Neuronal stem cell (in vitro differentiated cells): ENCODE data around the gene C1S.

Source experiments
- DNase-seq: peaks from one replicate; pipeline ENCODE4 v3.0.0-alpha.2; 2013; ENCODE audit warnings: low spot score
- H2AFZ ChIP-seq: one replicate; pipeline ENCODE4 v1.6.1; 2013; ENCODE audit warnings: mild to moderate bottlenecking, low read length, inconsistent platforms
- H2AK5ac ChIP-seq: 2 replicates; pipeline ENCODE4 v1.6.1; 2013; ENCODE audit warnings: low read depth, mild to moderate bottlenecking, inconsistent platforms, low read length, moderate library complexity, mixed read lengths
- H2BK120ac ChIP-seq: 2 replicates; pipeline ENCODE4 v1.6.1; 2013; ENCODE audit warnings: low read depth, mild to moderate bottlenecking, inconsistent platforms, low read length, moderate library complexity, mixed read lengths
- H2BK12ac ChIP-seq: one replicate; pipeline ENCODE4 v1.6.1; 2013; ENCODE audit warnings: low read length, inconsistent platforms
- H2BK15ac ChIP-seq: 2 replicates; pipeline ENCODE4 v1.6.1; 2013; ENCODE audit warnings: mild to moderate bottlenecking, low read length, inconsistent platforms, mixed read lengths
- H2BK5ac ChIP-seq: one replicate; pipeline ENCODE4 v1.6.1; 2013; ENCODE audit warnings: inconsistent platforms, mild to moderate bottlenecking, low read length, moderate library complexity
- H3K14ac ChIP-seq: one replicate; pipeline ENCODE4 v1.6.1; 2013; ENCODE audit warnings: low read length, inconsistent platforms
- H3K18ac ChIP-seq: 2 replicates; pipeline ENCODE4 v1.6.1; 2013; ENCODE audit warnings: low read length, inconsistent platforms
- H3K23ac ChIP-seq: 2 replicates; pipeline ENCODE4 v1.6.1; 2013; ENCODE audit warnings: low read depth, mild to moderate bottlenecking, mixed read lengths, low read length, inconsistent platforms; ENCODE audit not compliant: poor library complexity
- H3K27ac ChIP-seq: replicated peaks from 3 replicates; pipeline ENCODE4 v1.5.1; 2013; ENCODE audit warnings: low read length, inconsistent platforms
- H3K27me3 ChIP-seq, 3 experiments: 2 replicates each; pipeline ENCODE4 v1.6.1; 2013; ENCODE audit warnings: low read length in 3 of 3, mild to moderate bottlenecking in 2 of 3, inconsistent platforms in 1 of 3, low read depth in 1 of 3, mixed read lengths in 1 of 3, moderate library complexity in 1 of 3; ENCODE audit not compliant: control insufficient read depth in 3 of 3, insufficient read depth in 3 of 3
- H3K36me3 ChIP-seq, 2 donors: replicated peaks in 1 of 2; 2 replicates each; pipeline ENCODE4 v1.6.1; 2013; ENCODE audit warnings: low read length in 2 of 2; ENCODE audit not compliant: control insufficient read depth in 2 of 2, insufficient read depth in 2 of 2
- H3K4ac ChIP-seq: 2 replicates; pipeline ENCODE4 v1.6.1; 2013; ENCODE audit warnings: inconsistent platforms, mild to moderate bottlenecking, low read length, moderate library complexity
- H3K4me1 ChIP-seq, 2 donors: 1 replicate in 1 of 2; 2 replicates in 1 of 2; pipeline ENCODE4 v1.6.1; 2013; ENCODE audit warnings: low read length in 2 of 2, low read depth in 1 of 2; ENCODE audit not compliant: control insufficient read depth in 2 of 2, insufficient read depth in 1 of 2
- H3K4me2 ChIP-seq: one replicate; pipeline ENCODE4 v1.6.1; 2013; ENCODE audit warnings: mild to moderate bottlenecking, low read length, inconsistent platforms; ENCODE audit not compliant: insufficient read depth, poor library complexity, severe bottlenecking
- H3K4me3 ChIP-seq, 2 donors: 2 replicates each; pipeline ENCODE4 v1.5.1; 2013; ENCODE audit warnings: low read length in 2 of 2, mild to moderate bottlenecking in 2 of 2, inconsistent platforms in 1 of 2, moderate library complexity in 1 of 2
- H3K79me1 ChIP-seq: one replicate; pipeline ENCODE4 v1.6.1; 2013; ENCODE audit warnings: low read depth, mild to moderate bottlenecking, inconsistent platforms, low read length, moderate library complexity
- H3K9ac ChIP-seq: one replicate; pipeline ENCODE4 v1.6.1; 2013; ENCODE audit warnings: mild to moderate bottlenecking, low read depth, low read length, inconsistent platforms; ENCODE audit not compliant: poor library complexity
- H3K9me3 ChIP-seq, 2 donors: replicated peaks in 1 of 2; 2 replicates each; pipeline versions ENCODE3 to v1.6.1; 2013; ENCODE audit warnings: low read length in 2 of 2, mild to moderate bottlenecking in 2 of 2, inconsistent platforms in 1 of 2, low read depth in 1 of 2, mixed read lengths in 1 of 2, moderate library complexity in 1 of 2; ENCODE audit not compliant: control insufficient read depth in 2 of 2, insufficient read depth in 1 of 2
- H4K8ac ChIP-seq: one replicate; pipeline ENCODE4 v1.6.1; 2013; ENCODE audit warnings: low read depth, mild to moderate bottlenecking, inconsistent platforms, low read length, moderate library complexity
- H4K91ac ChIP-seq: one replicate; pipeline ENCODE4 v1.6.1; 2013; ENCODE audit warnings: low read length, low read depth, mild to moderate bottlenecking, inconsistent platforms; ENCODE audit not compliant: poor library complexity
- WGBS, 2 donors: extraction: QIAGEN DNeasy Blood & Tissue Kit; methylation state at CpG; one replicate each; pipeline ENCODE4 v1.1.7; 2013; ENCODE audit warnings: missing lambda C conversion rate in 2 of 2, mixed read lengths in 1 of 2; ENCODE audit not compliant: insufficient read length in 2 of 2, insufficient replicate concordance in 1 of 2; ENCODE audit errors: extremely low coverage in 2 of 2; 5-methylcytosine and 5-hydroxymethylcytosine counted together

Gene C1S

DNA sequence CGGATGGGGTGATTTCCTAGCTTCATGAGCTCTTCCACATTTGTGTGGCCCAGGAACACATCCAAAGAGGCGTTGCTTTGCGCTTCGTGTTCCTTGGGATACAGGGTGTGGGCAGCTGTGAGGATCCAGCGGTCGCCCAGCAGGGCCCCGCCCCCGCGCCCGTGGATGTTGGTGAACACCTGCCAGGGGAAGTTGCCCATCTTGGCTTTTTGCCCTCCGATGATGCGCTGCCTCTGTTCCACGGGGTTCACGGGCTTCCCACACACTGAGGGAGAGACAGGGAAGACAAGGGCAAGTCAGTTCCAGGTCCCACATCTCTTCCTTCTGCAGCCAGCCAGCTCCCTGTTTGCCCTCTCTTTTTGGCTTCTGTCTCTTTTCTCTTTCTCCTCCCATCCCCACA, 20.5 kb downstream of the C1S start:
- H3K14ac ChIP-seq = no peak overlapping the region

DNA sequence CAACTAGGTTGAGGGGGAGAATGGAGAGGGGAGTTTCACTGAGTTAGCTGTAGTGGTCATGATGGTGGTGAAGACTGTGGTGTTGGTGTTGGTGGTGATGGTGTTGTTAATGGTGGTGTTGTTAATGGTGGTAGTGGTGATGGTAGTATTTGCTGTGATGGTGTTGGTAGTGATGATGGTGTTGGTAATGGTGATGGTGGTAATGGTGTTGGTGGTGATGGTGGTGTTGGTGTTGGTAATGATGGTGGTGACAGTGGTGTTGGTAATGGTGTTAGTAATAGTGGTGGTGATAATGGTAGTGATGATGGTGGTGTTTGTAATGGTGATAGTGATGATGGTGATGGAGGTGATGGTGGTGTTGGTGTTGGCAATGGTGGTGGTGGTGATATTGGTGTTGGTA, 22.6 kb downstream of the C1S start:
- no peak overlapping the region for H2AK5ac ChIP-seq
- no peak overlapping the region for H3K4me2 ChIP-seq
- H3K14ac ChIP-seq = no peak overlapping the region
- H3K18ac ChIP-seq = no peak overlapping the region
- no peak overlapping the region for H2AFZ ChIP-seq
- H4K91ac ChIP-seq = no peak overlapping the region
- no peak overlapping the region for H2BK12ac ChIP-seq
- no peaks in the 10 kb centered on the region for H3K27me3 ChIP-seq
- no peak overlapping the region for H3K27ac ChIP-seq
- no peak overlapping the region for H3K23ac ChIP-seq
- H3K36me3 ChIP-seq = peaks cover 0 to 8% of the 10 kb centered on the region in 2 donors
- H2BK5ac ChIP-seq = no peak overlapping the region
- H3K9me3 ChIP-seq = peaks cover 0 to 7% of the 10 kb centered on the region in 2 donors
- H2BK15ac ChIP-seq = no peak overlapping the region
- no peak overlapping the region for H3K9ac ChIP-seq
- DNase-seq = no peak
- H2BK120ac ChIP-seq = no peak overlapping the region
- H4K8ac ChIP-seq = no peak overlapping the region
- H3K4me1 ChIP-seq = no peaks in the 10 kb centered on the region
- H3K79me1 ChIP-seq = no peaks in the 10 kb centered on the region
- H3K4me3 ChIP-seq = peak overlapping the region in 1 of 2 donors; percentile 57
- no peak overlapping the region for H3K4ac ChIP-seq

More for the DNA sequence above, 20.5 kb downstream of the C1S start:
- H2BK5ac ChIP-seq = no peak overlapping the region
- H4K8ac ChIP-seq = no peak overlapping the region
- no peak overlapping the region for H2AFZ ChIP-seq
- H3K4ac ChIP-seq = no peak overlapping the region
- no peaks in the 10 kb centered on the region for H3K79me1 ChIP-seq
- H2BK12ac ChIP-seq = no peak overlapping the region
- H2BK120ac ChIP-seq = no peak overlapping the region
- H3K27ac ChIP-seq = no peak overlapping the region
- DNase-seq = no peak
- H3K4me3 ChIP-seq = no peak overlapping the region
- peak overlapping the region; percentile 57 for H3K18ac ChIP-seq
- no peak overlapping the region for H3K23ac ChIP-seq
- H2AK5ac ChIP-seq = peak overlapping the region; percentile 13
- no peak overlapping the region for H4K91ac ChIP-seq
- peaks cover 0 to 7% of the 10 kb centered on the region in 2 donors for H3K9me3 ChIP-seq
- H3K27me3 ChIP-seq = no peaks in the 10 kb centered on the region
- H3K4me1 ChIP-seq = no peaks in the 10 kb centered on the region
- H3K9ac ChIP-seq = no peak overlapping the region
- no peak overlapping the region for H2BK15ac ChIP-seq
- no CpG with 5 or more reads among the region's 14 CpGs for WGBS, 2 donors
- H3K36me3 ChIP-seq = peaks cover 0 to 8% of the 10 kb centered on the region in 2 donors
- H3K4me2 ChIP-seq = no peak overlapping the region

DNA sequence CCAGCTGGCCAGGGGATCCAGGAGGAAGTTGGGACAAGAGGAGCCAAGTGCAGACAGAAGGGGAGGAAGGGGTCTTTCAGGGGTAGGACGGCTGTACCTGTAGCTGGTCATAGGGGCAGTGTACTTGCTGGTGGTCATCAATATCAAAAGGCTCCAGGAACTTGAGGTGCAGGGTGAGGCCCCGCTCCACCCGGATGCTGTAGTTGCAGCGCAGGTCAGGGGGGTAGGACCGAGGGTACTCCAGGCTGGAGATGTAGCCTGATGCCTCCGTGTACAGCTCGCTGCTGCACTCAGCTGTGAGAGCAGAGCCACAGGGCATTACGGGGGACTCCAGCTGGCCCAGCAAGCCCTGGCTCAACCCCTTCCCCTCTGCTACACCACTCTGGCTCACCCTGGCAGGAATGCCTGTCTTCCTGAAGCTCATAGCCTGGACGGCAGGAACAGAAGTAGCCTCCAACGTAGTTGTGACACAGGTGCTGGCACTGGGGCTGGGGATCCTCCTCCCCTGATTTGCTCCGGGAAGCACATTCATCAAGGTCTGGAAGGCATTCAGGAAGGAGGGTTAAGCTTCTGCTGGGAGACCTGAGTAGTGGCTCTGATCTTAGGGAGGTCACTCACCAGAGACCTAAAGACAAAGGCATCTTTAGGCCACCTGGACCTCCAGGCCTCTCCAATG, 28.8 kb downstream of the C1S start:
- Histone ChIP-seq H3K79me1 (no peaks in the 10 kb centered on the region), H2BK120ac (no peak overlapping the region), H3K14ac (no peak overlapping the region), H2AFZ (no peak overlapping the region), H3K36me3 (peaks cover 0 to 2% of the 10 kb centered on the region in 2 donors), H3K4ac (no peak overlapping the region), H3K18ac (peak overlapping the region; percentile 12), H3K27ac (no peak overlapping the region), H3K4me1 (peaks cover 6 to 14% of the 10 kb centered on the region in 2 donors), H3K9me3 (peaks cover 0 to 1% of the 10 kb centered on the region in 2 donors), H3K4me3 (no peak overlapping the region), H2BK15ac (no peak overlapping the region), H4K8ac (no peak overlapping the region), H3K9ac (no peak overlapping the region), H2BK5ac (no peak overlapping the region), H2AK5ac (peak overlapping the region; percentile 11), H3K27me3 (no peaks in the 10 kb centered on the region), H3K4me2 (no peak overlapping the region), H3K23ac (no peak overlapping the region), H4K91ac (no peak overlapping the region), H2BK12ac (no peak overlapping the region)
- WGBS, 2 donors = no CpG with 5 or more reads among the region's 11 CpGs
- DNase-seq = no peak

DNA sequence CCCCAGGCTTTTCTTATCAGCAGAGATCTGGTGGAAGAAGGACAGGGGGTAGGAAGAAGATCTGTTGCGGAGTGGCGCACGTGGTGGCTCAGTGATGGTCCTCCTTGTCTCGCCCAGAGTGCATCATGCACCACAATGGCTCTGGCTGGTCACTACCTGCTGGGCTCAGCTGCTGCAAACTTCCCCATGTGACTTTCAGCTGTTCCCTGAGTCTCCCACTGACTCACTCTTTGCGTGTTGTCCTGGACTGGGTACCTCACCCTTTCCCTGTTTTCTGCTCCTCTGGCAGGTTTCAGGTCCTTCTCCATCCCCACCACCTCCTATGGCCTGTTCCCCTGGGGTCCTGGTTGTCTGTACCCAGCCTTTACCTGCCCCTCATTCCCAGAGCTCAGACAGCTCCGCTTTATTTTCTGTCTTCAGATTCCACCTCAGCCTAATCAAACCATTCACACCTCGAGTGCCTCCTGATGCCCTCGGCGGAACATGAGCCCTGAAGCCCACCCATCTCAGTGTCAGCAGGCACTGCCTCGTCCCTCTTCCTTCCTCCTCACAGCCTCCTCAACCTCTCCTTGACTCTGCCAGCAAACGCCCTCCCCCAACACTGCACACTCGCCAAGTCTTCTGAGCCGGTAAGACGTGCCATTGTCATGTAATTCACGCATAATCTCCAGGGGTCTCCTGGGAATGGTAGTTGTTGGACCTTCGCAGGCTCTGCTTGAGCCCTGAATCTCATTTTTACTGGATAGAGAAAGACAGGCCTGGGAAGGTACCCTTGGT, 29.9 kb downstream of the C1S start:
- Histone ChIP-seq H3K27me3 (no peaks in the 10 kb centered on the region), H3K4ac (no peak overlapping the region), H2AK5ac (no peak overlapping the region), H3K4me1 (peaks cover 6 to 14% of the 10 kb centered on the region in 2 donors), H3K9me3 (peaks cover 0 to under 1% of the 10 kb centered on the region in 2 donors), H2BK15ac (no peak overlapping the region), H4K91ac (no peak overlapping the region), H3K27ac (no peak overlapping the region), H2BK5ac (no peak overlapping the region), H3K18ac (no peak overlapping the region), H3K4me3 (no peak overlapping the region), H3K9ac (no peak overlapping the region), H2AFZ (peak overlapping the region; percentile 77), H3K79me1 (no peaks in the 10 kb centered on the region), H3K4me2 (no peak overlapping the region), H4K8ac (no peak overlapping the region), H2BK120ac (no peak overlapping the region), H3K36me3 (no peaks in the 10 kb centered on the region), H3K14ac (no peak overlapping the region), H2BK12ac (no peak overlapping the region), H3K23ac (no peak overlapping the region)
- no peak for DNase-seq
- no CpG with 5 or more reads among the region's 16 CpGs for WGBS, 2 donors
